Measurements from ENCODE around the gene ADGRL2. TPM values are rescaled to one million over a fixed set of nuclear protein-coding genes. Genes with fewer than 3 reads are reported as not detected.

Gene ADGRL2
- total RNA-seq, 1 experiment from 2014 or later: 34.2 TPM

- POLR2A ChIA-PET: no interaction called here
- TF ChIP-seq TCF7L2 (IDR thresholded peaks at IDR 0.05; ENCODE audit: low read depth, low read length) (no peak), SIN3A (IDR thresholded peaks at IDR 0.05; ENCODE audit: borderline replicate concordance, insufficient read depth, low read depth, low read length) (no peak), POLR2AphosphoS5 (IDR thresholded peaks at IDR 0.05; ENCODE audit: low read depth, low read length) (no peak), CTCF (IDR thresholded peaks at IDR 0.05) (no peak)
- Histone ChIP-seq H3K36me3 (ENCODE audit: control insufficient read depth, insufficient read depth, low read length) (no peaks in the 10 kb centered on the region), H3K4me1 (ENCODE audit: control insufficient read depth, insufficient read depth, low read length) (no peaks in the 10 kb centered on the region), H3K27ac (ENCODE audit: low read length) (no peak overlapping the region), H3K9me3 (ENCODE audit: control insufficient read depth, insufficient read depth, low read depth, low read length) (no peaks in the 10 kb centered on the region), H3K4me3 (ENCODE audit: low read depth in 2 of 2, low read length in 2 of 2) (no peak overlapping the region), H3K27me3 (ENCODE audit: control insufficient read depth, insufficient read depth, low read length) (no peaks in the 10 kb centered on the region)
- BruUV-seq (replicated peaks): no TSS peak
- intact Hi-C loops (cut with micrococcal nuclease; ENCODE audit: unreplicated experiment) (no loop called here), in situ Hi-C loops (cut with HindIII; ENCODE audit: low pct_unique_long_range_greater_than_20kb, low sequenced_read_pairs) (no loop called here)
- CTCF ChIA-PET: no interaction called here
- no peak for ATAC-seq
- no peak for DNase-seq (ENCODE audit: low read depth, low spot score)
Measured at GRCh38 chr1:81846630-81847029, 45.9 kb downstream of the ADGRL2 start.

- Histone ChIP-seq H3K36me3 (ENCODE audit: control insufficient read depth, insufficient read depth, low read length) (no peaks in the 10 kb centered on the region), H3K27ac (ENCODE audit: low read length) (no peak overlapping the region), H3K9me3 (ENCODE audit: control insufficient read depth, insufficient read depth, low read depth, low read length) (no peaks in the 10 kb centered on the region), H3K4me1 (ENCODE audit: control insufficient read depth, insufficient read depth, low read length) (no peaks in the 10 kb centered on the region), H3K27me3 (ENCODE audit: control insufficient read depth, insufficient read depth, low read length) (no peaks in the 10 kb centered on the region), H3K4me3 (ENCODE audit: low read depth in 2 of 2, low read length in 2 of 2) (no peak overlapping the region)
- in situ Hi-C loops (cut with HindIII; ENCODE audit: low pct_unique_long_range_greater_than_20kb, low sequenced_read_pairs) (no loop called here), intact Hi-C loops (cut with micrococcal nuclease; ENCODE audit: unreplicated experiment) (no loop called here)
- ChIA-PET POLR2A (no interaction called here), CTCF (no interaction called here)
- ATAC-seq (no peak), DNase-seq (ENCODE audit: low read depth, low spot score) (no peak)
- BruUV-seq (replicated peaks): no TSS peak
- TF ChIP-seq SIN3A (IDR thresholded peaks at IDR 0.05; ENCODE audit: borderline replicate concordance, insufficient read depth, low read depth, low read length): no peak
- TF ChIP-seq POLR2AphosphoS5 (IDR thresholded peaks at IDR 0.05; ENCODE audit: low read depth, low read length): no peak
- TF ChIP-seq TCF7L2 (IDR thresholded peaks at IDR 0.05; ENCODE audit: low read depth, low read length): no peak
- TF ChIP-seq CTCF (IDR thresholded peaks at IDR 0.05): no peak
- no peak for TF ChIP-seq REST (IDR thresholded peaks at IDR 0.05; ENCODE audit: insufficient read depth in 1 of 2, low read depth in 2 of 2, low read length in 1 of 2)
Measured at GRCh38 chr1:81847063-81847462, 46.3 kb downstream of the ADGRL2 start.
